GM19043 (cell line): ENCODE data around the gene LRP3.
"Not testable (repeated sequence)": the region's sequence is repeated elsewhere in the genome, so short reads cannot be mapped to it uniquely, and the experiment has no call there.

ENCODE experiments used
- ATAC-seq: cut with Tn5 transposase; IDR thresholded peaks from one replicate; pipeline ENCODE4 v1.9.1; 2021; ENCODE audit warnings: low read depth; ENCODE audit not compliant: unreplicated experiment

The LRP3 gene

GRCh38 chr19:33193865-33194362, at the start of gene LRP3:
Gene LRP3 (plus strand): TSS chr19:33194330. CDS start chr19:33194786, 456 bp downstream.
- no peak for ATAC-seq

GRCh38 chr19:33146209-33146608, 47.9 kb upstream of the LRP3 start:
- ATAC-seq: no peak

- ATAC-seq: no peak
Measured at GRCh38 chr19:33147538-33147937, 46.6 kb upstream of the LRP3 start.

- no peak for ATAC-seq
Measured at GRCh38 chr19:33150852-33151518, 43.1 kb upstream of the LRP3 start.

GRCh38 chr19:33152176-33152575, 42.0 kb upstream of the LRP3 start:
- ATAC-seq: no peak

GRCh38 chr19:33152625-33153024, 41.5 kb upstream of the LRP3 start:
- not testable (repeated sequence) for ATAC-seq

GRCh38 chr19:33154313-33154712, 39.8 kb upstream of the LRP3 start:
- ATAC-seq: not testable (repeated sequence)

- ATAC-seq: no peak
Measured at GRCh38 chr19:33156334-33156733, 37.8 kb upstream of the LRP3 start.

GRCh38 chr19:33157906-33158305, 36.2 kb upstream of the LRP3 start:
- ATAC-seq: no peak

GRCh38 chr19:33158365-33158764, 35.8 kb upstream of the LRP3 start:
- ATAC-seq: no peak

GRCh38 chr19:33159149-33159548, 35.0 kb upstream of the LRP3 start:
- no peak for ATAC-seq

GRCh38 chr19:33159893-33160292, 34.2 kb upstream of the LRP3 start:
- ATAC-seq: no peak

- ATAC-seq: no peak
Measured at GRCh38 chr19:33161201-33161600, 32.9 kb upstream of the LRP3 start.

- ATAC-seq: no peak
Measured at GRCh38 chr19:33163481-33163880, 30.6 kb upstream of the LRP3 start.

GRCh38 chr19:33166037-33166436, 28.1 kb upstream of the LRP3 start:
- not testable (repeated sequence) for ATAC-seq

GRCh38 chr19:33167438-33167837, 26.7 kb upstream of the LRP3 start:
- no peak for ATAC-seq

GRCh38 chr19:33168528-33168927, 25.6 kb upstream of the LRP3 start:
- no peak for ATAC-seq

GRCh38 chr19:33171222-33171795, 22.8 kb upstream of the LRP3 start:
- no peak for ATAC-seq

GRCh38 chr19:33171916-33172359, 22.2 kb upstream of the LRP3 start:
- no peak for ATAC-seq

- no peak for ATAC-seq
Measured at GRCh38 chr19:33174186-33174585, 19.9 kb upstream of the LRP3 start.

- ATAC-seq: no peak
Measured at GRCh38 chr19:33175156-33175782, 18.9 kb upstream of the LRP3 start.
